Peyer's patch (tissue), 4 donors: ENCODE results near the gene IKZF3.

Experiments
- POLR2A ChIP-seq, 2 donors: fragments of 450-650 bp; IDR thresholded peaks; one replicate each; pipeline ENCODE4 v1.5.1; 2017; ENCODE audit warnings: antibody characterized with exemption in 2 of 2, mild to moderate bottlenecking in 2 of 2, moderate library complexity in 2 of 2
- TF ChIP-seq, protein P1 (sequence below), 6 experiments: fragments of 450-650 bp in 4 of 6; fragments of 200-600 bp in 2 of 6; sonication (generic) in 1 of 6; IDR thresholded peaks; one replicate each; pipeline ENCODE4 v1.5.1; 2017 to 2019; ENCODE audit warnings: antibody characterized with exemption in 6 of 6, mild to moderate bottlenecking in 3 of 6, moderate library complexity in 1 of 6

DNA sequence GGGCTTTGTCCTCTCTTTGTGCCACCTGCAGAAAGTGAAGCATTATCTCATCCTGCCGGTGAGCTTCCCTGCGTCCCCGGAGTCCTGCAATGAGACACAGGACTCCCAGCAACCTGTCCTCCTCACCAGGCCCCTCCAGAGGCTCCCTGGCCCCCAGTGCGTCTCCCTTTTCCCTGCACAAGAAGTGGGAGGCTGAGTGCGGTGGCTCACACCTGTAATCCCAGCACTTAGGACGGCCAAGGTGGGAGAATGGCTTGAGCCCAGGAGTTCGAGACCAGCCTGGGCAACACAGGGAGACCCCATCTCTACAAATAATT, 118.0 kb downstream of the IKZF3 start:
- TF ChIP-seq, protein P1, sequence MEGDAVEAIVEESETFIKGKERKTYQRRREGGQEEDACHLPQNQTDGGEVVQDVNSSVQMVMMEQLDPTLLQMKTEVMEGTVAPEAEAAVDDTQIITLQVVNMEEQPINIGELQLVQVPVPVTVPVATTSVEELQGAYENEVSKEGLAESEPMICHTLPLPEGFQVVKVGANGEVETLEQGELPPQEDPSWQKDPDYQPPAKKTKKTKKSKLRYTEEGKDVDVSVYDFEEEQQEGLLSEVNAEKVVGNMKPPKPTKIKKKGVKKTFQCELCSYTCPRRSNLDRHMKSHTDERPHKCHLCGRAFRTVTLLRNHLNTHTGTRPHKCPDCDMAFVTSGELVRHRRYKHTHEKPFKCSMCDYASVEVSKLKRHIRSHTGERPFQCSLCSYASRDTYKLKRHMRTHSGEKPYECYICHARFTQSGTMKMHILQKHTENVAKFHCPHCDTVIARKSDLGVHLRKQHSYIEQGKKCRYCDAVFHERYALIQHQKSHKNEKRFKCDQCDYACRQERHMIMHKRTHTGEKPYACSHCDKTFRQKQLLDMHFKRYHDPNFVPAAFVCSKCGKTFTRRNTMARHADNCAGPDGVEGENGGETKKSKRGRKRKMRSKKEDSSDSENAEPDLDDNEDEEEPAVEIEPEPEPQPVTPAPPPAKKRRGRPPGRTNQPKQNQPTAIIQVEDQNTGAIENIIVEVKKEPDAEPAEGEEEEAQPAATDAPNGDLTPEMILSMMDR (IDR thresholded peaks at IDR 0.05) = no peak
- no peak for TF ChIP-seq POLR2A (IDR thresholded peaks at IDR 0.05)
